HepG2 (cell line): Measurements from ENCODE around the gene NOB1. TPM values are rescaled to one million over a fixed set of nuclear protein-coding genes. Genes with fewer than 3 reads are reported as not detected.

ENCODE experiments used
- ATAC-seq: fragments of 200-7000 bp; cut with Tn5 transposase; 3 replicates; pipeline ENCODE4 v1.9.1; 2020; ENCODE audit warnings: mild to moderate bottlenecking, moderate library complexity
- BruUV-seq: library from RNA; stranded (reverse); fragments of 400-500 nt; replicated peaks from 2 replicates; lab custom pipeline; 2021; lab: Mats Ljungman, UMichigan
- CTCF ChIA-PET: fragments of 300-600 bp; formaldehyde crosslinking; extraction: SDS; loops from one replicate; lab custom pipeline; 2021; ENCODE audit warnings: low total read pairs, inconsistent platforms, low intra/inter-chr PET ratio; lab: Yijun Ruan, JAX
- POLR2A ChIA-PET: fragments of 350-600 bp; sonication (Branson Sonifier 250); formaldehyde crosslinking; loops from one replicate; lab custom pipeline; 2020; ENCODE audit warnings: antibody characterized with exemption, inconsistent platforms; lab: Yijun Ruan, JAX
- DNase-seq: peaks from one replicate; pipeline ENCODE4 v3.0.0-alpha.2; 2015; ENCODE audit warnings: low spot score
- FAIRE-seq: peaks from 3 replicates; lab custom pipeline; 2011; peaks lifted over from hg19 to GRCh38; lab: Jason Lieb, UNC
- H2AFZ ChIP-seq: one replicate; pipeline ENCODE4 v1.6.1; 2011; ENCODE audit warnings: low read length, inconsistent platforms
- H3K27ac ChIP-seq: fragments of 300-600 bp; 3 replicates; pipeline ENCODE4 v1.8.0; 2011; ENCODE audit warnings: mixed run types, mild to moderate bottlenecking, mixed read lengths, low read length, inconsistent platforms; ENCODE audit not compliant: insufficient read depth; ENCODE audit errors: extremely low read length
- H3K27me3 ChIP-seq, 2 experiments: fragments of 200-600 bp in 1 of 2; 2 replicates in 1 of 2; 3 replicates in 1 of 2; pipeline versions ENCODE4 v1.6.0 to v1.8.0; 2011; ENCODE audit warnings: low read length in 2 of 2, mild to moderate bottlenecking in 2 of 2, moderate library complexity in 2 of 2, inconsistent platforms in 1 of 2; ENCODE audit not compliant: insufficient read depth in 2 of 2, control insufficient read depth in 1 of 2
- H3K36me3 ChIP-seq, 2 experiments: fragments of 200-600 bp in 1 of 2; replicated peaks in 1 of 2; 2 replicates in 1 of 2; 3 replicates in 1 of 2; pipeline versions ENCODE4 v1.5.1 to v1.8.0; 2011; ENCODE audit warnings: low read length in 2 of 2, inconsistent platforms in 1 of 2; ENCODE audit not compliant: insufficient read depth in 2 of 2, control insufficient read depth in 1 of 2
- H3K4me1 ChIP-seq: 2 replicates; pipeline ENCODE4 v1.5.1; 2012; ENCODE audit warnings: low read length, inconsistent platforms; ENCODE audit not compliant: insufficient read depth
- H3K4me2 ChIP-seq: 2 replicates; pipeline ENCODE4 v1.6.0; 2011; ENCODE audit warnings: low read depth, low read length, inconsistent platforms
- H3K4me3 ChIP-seq, 3 experiments: fragments of 200-600 bp in 1 of 3; sonication (generic), shearing (Covaris generic) in 1 of 3; replicated peaks in 1 of 3; 2 replicates each; pipeline ENCODE4 v1.5.1; 2011 to 2016; ENCODE audit warnings: low read length in 3 of 3, inconsistent platforms in 2 of 3, low read depth in 2 of 3, mild to moderate bottlenecking in 2 of 3, control low read depth in 1 of 3, mixed read lengths in 1 of 3; ENCODE audit not compliant: insufficient read depth in 1 of 3
- H3K79me2 ChIP-seq: one replicate; pipeline ENCODE4 v1.6.1; 2011; ENCODE audit warnings: low read length, inconsistent platforms; ENCODE audit not compliant: insufficient read depth
- H3K9ac ChIP-seq: 2 replicates; pipeline ENCODE4 v1.6.0; 2011; ENCODE audit warnings: mild to moderate bottlenecking, low read depth, low read length, inconsistent platforms; ENCODE audit not compliant: insufficient read depth
- H3K9me3 ChIP-seq: 2 replicates; pipeline ENCODE4 v1.5.1; 2012; ENCODE audit warnings: mild to moderate bottlenecking, low read length
- H4K20me1 ChIP-seq: 2 replicates; pipeline ENCODE4 v1.6.0; 2011; ENCODE audit warnings: inconsistent platforms, mild to moderate bottlenecking, low read length, moderate library complexity; ENCODE audit not compliant: insufficient read depth
- GATA4 ChIP-seq: sonication (generic); IDR thresholded peaks from 2 replicates; pipeline ENCODE4 v1.6.1; 2016; ENCODE audit warnings: antibody characterized with exemption, low read depth, borderline replicate concordance
- IRX3 ChIP-seq: sonication (generic); formaldehyde crosslinking; IDR thresholded peaks from 2 replicates; pipeline ENCODE4 v1.8.1; 2023; ENCODE audit warnings: mild to moderate bottlenecking, low read depth, missing genetic modification reagents, borderline replicate concordance
- MATR3 ChIP-seq: sonication (generic); formaldehyde crosslinking; IDR thresholded peaks from 2 replicates; pipeline ENCODE4 v1.4.0; 2020; ENCODE audit warnings: missing genetic modification reagents
- MZF1 ChIP-seq: sonication (generic); formaldehyde crosslinking; IDR thresholded peaks from 2 replicates; pipeline ENCODE4 v1.8.1; 2023; ENCODE audit warnings: mild to moderate bottlenecking, missing genetic modification reagents, borderline replicate concordance
- NFE2 ChIP-seq: sonication (generic); formaldehyde crosslinking; IDR thresholded peaks from 2 replicates; pipeline ENCODE4 v1.4.0; 2020; ENCODE audit warnings: missing genetic modification reagents
- POGK ChIP-seq: sonication (generic); formaldehyde crosslinking; conservative IDR thresholded peaks from 2 replicates; pipeline ENCODE4 v1.8.0; 2022; ENCODE audit warnings: mild to moderate bottlenecking, moderate library complexity, missing genetic modification reagents
- SSRP1 ChIP-seq: IDR thresholded peaks from 2 replicates; pipeline ENCODE4 v1.6.1; 2016; ENCODE audit warnings: control low read depth
- THAP11 ChIP-seq: IDR thresholded peaks from 2 replicates; pipeline ENCODE4 v1.6.1; 2016; ENCODE audit warnings: missing biosample characterization, missing genetic modification reagents
- TRAFD1 ChIP-seq: sonication (generic); formaldehyde crosslinking; IDR thresholded peaks from 2 replicates; pipeline ENCODE4 v1.5.1; 2020; ENCODE audit warnings: missing genetic modification reagents, mild to moderate bottlenecking, borderline replicate concordance
- ZNF431 ChIP-seq: sonication (generic); formaldehyde crosslinking; IDR thresholded peaks from 2 replicates; pipeline ENCODE4 v1.9.0; 2022; ENCODE audit warnings: missing genetic modification reagents, low read depth, mild to moderate bottlenecking, borderline replicate concordance
- ZNF782 ChIP-seq: sonication (generic); formaldehyde crosslinking; IDR thresholded peaks from 2 replicates; pipeline ENCODE4 v1.4.0; 2020; ENCODE audit warnings: missing genetic modification reagents, mild to moderate bottlenecking, borderline replicate concordance
- ZNF879 ChIP-seq: sonication (generic); formaldehyde crosslinking; IDR thresholded peaks from 2 replicates; pipeline ENCODE4 v1.8.1; 2023; ENCODE audit warnings: missing genetic modification reagents
- WGBS: methylation state at CpG from one replicate; pipeline ENCODE4 v1.1.6; 2017; ENCODE audit warnings: low lambda C conversion rate; 5-methylcytosine and 5-hydroxymethylcytosine counted together
- in situ Hi-C: cut with HindIII; loops from 2 replicates; pipeline ENCODE4 v1.10.0; 2017; ENCODE audit warnings: low pct_unique_long_range_greater_than_20kb; ENCODE audit not compliant: extremely low pct_ligation_motif_present
- intact Hi-C: fragments of 100-400 bp; cut with micrococcal nuclease; formaldehyde crosslinking; loops from one replicate; pipeline ENCODE4 v1.10.0; 2022; ENCODE audit not compliant: unreplicated experiment
- polyA plus RNA-seq, 8 experiments: library from polyadenylated mRNA; depleted of rRNA in 3 of 8; stranded (reverse) in 7 of 8; unstranded in 1 of 8; fragments of >200 nt; fragmentation: Illumina TruSeq in 4 of 8; extraction: Trizol in 4 of 8; gene quantifications; 2 replicates each; pipeline versions ENCODE4 v1.2.1 to v1.2.3, GENCODE V29; 2011 to 2016; ENCODE audit warnings: low read depth in 4 of 8, missing spikeins in 1 of 8, mixed read lengths in 1 of 8; ENCODE audit not compliant: insufficient read depth in 1 of 8
- total RNA-seq, 5 experiments: library from RNA; depleted of rRNA; stranded (reverse); fragments of >200 nt; fragmentation: Illumina TruSeq; extraction: Trizol; gene quantifications; 2 replicates each; pipeline ENCODE4 v1.2.3, GENCODE V29; 2016; ENCODE audit warnings: low read depth in 1 of 5
- TF ChIP-seq, protein P1 (sequence below): sonication (generic); formaldehyde crosslinking; IDR thresholded peaks from 2 replicates; pipeline ENCODE4 v1.4.0; 2020; ENCODE audit warnings: missing genetic modification reagents
- TF ChIP-seq, protein P2 (sequence below): IDR thresholded peaks from 2 replicates; pipeline ENCODE4 v1.6.1; 2016; ENCODE audit warnings: mild to moderate bottlenecking, missing biosample characterization, missing genetic modification reagents
- TF ChIP-seq, protein P3 (sequence below): sonication (generic); formaldehyde crosslinking; IDR thresholded peaks from 2 replicates; pipeline ENCODE4 v1.4.0; 2020; ENCODE audit warnings: mild to moderate bottlenecking, missing genetic modification reagents

The NOB1 gene
- total and polyA plus RNA-seq, 2 of the 13 experiments (the other 11 are each of a cell fraction or from before 2014, with no cell fraction given) = 47.1 to 162 TPM

- no peaks in the 10 kb centered on the region for H4K20me1 ChIP-seq
- FAIRE-seq = no peak
- POLR2A ChIA-PET = no interaction called here
- no peaks in the 10 kb centered on the region for H3K79me2 ChIP-seq
- intact Hi-C loops (no loop called here), in situ Hi-C loops (no loop called here)
- CTCF ChIA-PET = no interaction called here
- H3K4me3 ChIP-seq = no peak overlapping the region
- H3K9ac ChIP-seq = no peak overlapping the region
- 96% methylated on average over 2 of the region's 2 CpGs for WGBS
- no peak overlapping the region for H3K27ac ChIP-seq
- no peak overlapping the region for H2AFZ ChIP-seq
- DNase-seq = no peak
- peaks cover 34 to 86% of the 10 kb centered on the region in 2 experiments for H3K36me3 ChIP-seq
- H3K27me3 ChIP-seq = no peaks in the 10 kb centered on the region
- no TSS peak for BruUV-seq
- H3K4me1 ChIP-seq = no peaks in the 10 kb centered on the region
- ATAC-seq = no peak
- no peaks in the 10 kb centered on the region for H3K9me3 ChIP-seq
- no peak overlapping the region for H3K4me2 ChIP-seq
- TF ChIP-seq SSRP1 (CRISPR knock-in tag) (no peak), THAP11 (CRISPR knock-in tag) (no peak), IRX3 (CRISPR knock-in tag) (no peak), GATA4 (no peak), ZNF431 (CRISPR knock-in tag) (no peak), ZNF879 (CRISPR knock-in tag) (no peak), POGK (CRISPR knock-in tag) (no peak), NFE2 (CRISPR knock-in tag) (no peak), TRAFD1 (CRISPR knock-in tag) (no peak), MZF1 (CRISPR knock-in tag) (no peak), MATR3 (CRISPR knock-in tag) (no peak), ZNF782 (CRISPR knock-in tag) (no peak)
- TF ChIP-seq, protein P1, sequence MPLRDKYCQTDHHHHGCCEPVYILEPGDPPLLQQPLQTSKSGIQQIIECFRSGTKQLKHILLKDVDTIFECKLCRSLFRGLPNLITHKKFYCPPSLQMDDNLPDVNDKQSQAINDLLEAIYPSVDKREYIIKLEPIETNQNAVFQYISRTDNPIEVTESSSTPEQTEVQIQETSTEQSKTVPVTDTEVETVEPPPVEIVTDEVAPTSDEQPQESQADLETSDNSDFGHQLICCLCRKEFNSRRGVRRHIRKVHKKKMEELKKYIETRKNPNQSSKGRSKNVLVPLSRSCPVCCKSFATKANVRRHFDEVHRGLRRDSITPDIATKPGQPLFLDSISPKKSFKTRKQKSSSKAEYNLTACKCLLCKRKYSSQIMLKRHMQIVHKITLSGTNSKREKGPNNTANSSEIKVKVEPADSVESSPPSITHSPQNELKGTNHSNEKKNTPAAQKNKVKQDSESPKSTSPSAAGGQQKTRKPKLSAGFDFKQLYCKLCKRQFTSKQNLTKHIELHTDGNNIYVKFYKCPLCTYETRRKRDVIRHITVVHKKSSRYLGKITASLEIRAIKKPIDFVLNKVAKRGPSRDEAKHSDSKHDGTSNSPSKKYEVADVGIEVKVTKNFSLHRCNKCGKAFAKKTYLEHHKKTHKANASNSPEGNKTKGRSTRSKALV = no peak
- TF ChIP-seq, protein P2, sequence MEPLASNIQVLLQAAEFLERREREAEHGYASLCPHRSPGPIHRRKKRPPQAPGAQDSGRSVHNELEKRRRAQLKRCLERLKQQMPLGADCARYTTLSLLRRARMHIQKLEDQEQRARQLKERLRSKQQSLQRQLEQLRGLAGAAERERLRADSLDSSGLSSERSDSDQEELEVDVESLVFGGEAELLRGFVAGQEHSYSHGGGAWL (CRISPR knock-in tag) = no peak
- TF ChIP-seq, protein P3, sequence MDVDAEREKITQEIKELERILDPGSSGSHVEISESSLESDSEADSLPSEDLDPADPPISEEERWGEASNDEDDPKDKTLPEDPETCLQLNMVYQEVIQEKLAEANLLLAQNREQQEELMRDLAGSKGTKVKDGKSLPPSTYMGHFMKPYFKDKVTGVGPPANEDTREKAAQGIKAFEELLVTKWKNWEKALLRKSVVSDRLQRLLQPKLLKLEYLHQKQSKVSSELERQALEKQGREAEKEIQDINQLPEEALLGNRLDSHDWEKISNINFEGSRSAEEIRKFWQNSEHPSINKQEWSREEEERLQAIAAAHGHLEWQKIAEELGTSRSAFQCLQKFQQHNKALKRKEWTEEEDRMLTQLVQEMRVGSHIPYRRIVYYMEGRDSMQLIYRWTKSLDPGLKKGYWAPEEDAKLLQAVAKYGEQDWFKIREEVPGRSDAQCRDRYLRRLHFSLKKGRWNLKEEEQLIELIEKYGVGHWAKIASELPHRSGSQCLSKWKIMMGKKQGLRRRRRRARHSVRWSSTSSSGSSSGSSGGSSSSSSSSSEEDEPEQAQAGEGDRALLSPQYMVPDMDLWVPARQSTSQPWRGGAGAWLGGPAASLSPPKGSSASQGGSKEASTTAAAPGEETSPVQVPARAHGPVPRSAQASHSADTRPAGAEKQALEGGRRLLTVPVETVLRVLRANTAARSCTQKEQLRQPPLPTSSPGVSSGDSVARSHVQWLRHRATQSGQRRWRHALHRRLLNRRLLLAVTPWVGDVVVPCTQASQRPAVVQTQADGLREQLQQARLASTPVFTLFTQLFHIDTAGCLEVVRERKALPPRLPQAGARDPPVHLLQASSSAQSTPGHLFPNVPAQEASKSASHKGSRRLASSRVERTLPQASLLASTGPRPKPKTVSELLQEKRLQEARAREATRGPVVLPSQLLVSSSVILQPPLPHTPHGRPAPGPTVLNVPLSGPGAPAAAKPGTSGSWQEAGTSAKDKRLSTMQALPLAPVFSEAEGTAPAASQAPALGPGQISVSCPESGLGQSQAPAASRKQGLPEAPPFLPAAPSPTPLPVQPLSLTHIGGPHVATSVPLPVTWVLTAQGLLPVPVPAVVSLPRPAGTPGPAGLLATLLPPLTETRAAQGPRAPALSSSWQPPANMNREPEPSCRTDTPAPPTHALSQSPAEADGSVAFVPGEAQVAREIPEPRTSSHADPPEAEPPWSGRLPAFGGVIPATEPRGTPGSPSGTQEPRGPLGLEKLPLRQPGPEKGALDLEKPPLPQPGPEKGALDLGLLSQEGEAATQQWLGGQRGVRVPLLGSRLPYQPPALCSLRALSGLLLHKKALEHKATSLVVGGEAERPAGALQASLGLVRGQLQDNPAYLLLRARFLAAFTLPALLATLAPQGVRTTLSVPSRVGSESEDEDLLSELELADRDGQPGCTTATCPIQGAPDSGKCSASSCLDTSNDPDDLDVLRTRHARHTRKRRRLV (CRISPR knock-in tag) = no peak
Measured at GRCh38 chr16:69693916-69694315, 60.8 kb downstream of the NOB1 start.
